GM19239 (cell line): ENCODE results near the gene MRM2.

ENCODE experiments used
- DNase-seq: peaks from one replicate; pipeline ENCODE4 v3.0.0; 2011; ENCODE audit warnings: low spot score; ENCODE audit not compliant: insufficient read length
- FAIRE-seq: peaks from 2 replicates; lab custom pipeline; 2011; peaks lifted over from hg19 to GRCh38; lab: Jason Lieb, UNC

The MRM2 gene

DNA sequence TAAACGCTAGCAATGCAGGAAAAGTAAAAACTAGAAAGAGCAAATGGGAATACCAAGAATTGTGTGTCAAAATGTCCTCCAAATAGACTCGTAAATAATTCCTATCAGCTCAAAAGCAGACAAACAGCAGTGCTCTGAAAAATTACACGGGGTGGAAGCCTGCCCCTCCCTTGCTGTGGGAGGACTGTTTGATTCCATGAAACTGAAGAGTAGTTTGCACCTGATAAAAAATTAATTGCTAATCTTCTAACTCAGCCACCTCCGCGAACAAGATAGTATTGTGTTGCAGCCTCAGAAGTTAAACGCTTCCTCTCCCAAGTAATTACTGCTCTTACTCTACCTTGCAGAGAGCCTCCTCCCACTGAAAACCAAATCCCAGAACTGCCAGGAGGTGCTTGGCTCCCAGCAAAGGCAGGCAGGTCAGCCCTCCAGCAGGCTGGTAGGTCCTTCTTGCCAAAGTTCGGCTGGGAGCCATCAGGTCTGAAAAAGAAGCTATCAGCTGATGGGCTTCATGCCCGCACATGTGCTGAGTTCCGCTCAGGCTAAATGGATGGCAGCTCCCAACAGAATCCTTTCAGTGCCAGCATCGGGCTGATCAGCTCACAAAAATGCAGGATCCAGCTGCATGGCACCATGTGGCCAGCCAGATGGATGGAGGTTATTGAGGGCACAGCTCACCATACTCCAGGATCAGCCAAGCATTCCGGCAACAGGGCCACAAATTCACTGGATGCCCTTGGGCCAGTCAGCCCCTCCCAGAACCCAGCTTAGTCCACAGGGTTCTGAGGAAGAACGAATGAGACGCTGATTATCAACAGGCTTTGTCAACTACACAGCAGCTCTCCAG, 46.4 kb downstream of the MRM2 start:
- DNase-seq (no peak), FAIRE-seq (no peak)

- DNase-seq (no peak), FAIRE-seq (no peak)
These were observed 48.3 kb downstream of the MRM2 start for GRCh38 chr7:2193575-2194305.

DNA sequence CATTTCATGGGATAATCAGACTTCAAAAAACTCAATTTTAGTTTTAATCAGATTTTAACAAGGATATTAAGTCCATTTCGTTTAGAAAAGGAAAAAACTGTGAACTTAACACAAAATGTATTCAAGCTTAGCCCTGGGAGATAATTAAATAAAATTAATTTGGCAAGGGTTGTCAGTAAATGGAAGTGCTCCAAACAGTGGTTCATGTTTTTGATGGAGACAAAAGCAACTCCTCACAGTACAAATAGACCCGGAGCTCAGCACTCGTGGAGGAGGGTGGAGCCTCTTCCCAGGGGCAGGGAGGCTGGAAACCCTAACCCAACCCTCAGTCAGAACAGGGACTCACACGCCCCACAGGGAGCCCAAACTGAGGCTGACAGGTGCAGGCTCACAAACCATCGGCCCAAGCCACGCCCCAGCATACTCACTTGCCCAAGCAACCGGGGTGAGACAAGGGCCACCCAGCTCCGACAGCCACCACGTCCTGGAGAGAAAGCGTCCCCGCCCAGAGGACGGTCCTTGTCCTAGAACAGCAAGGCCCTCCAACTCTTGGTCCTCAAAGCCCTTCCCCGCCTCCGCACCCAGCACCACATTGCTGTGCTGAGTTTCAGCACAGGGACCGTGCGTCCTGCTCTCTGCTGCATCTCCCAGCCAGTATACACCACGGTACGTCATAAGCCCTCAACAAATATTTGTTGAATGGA, 49.0 kb downstream of the MRM2 start:
- no peak for DNase-seq
- no peak for FAIRE-seq

- DNase-seq: no peak
These were observed 51.0 kb downstream of the MRM2 start for GRCh38 chr7:2191016-2191415.

GRCh38 chr7:2190531-2190930, 51.5 kb downstream of the MRM2 start:
- no peak for FAIRE-seq
- no peak for DNase-seq

More at GRCh38 chr7:2191016-2191415, 51.0 kb downstream of the MRM2 start:
- FAIRE-seq: no peak

DNA sequence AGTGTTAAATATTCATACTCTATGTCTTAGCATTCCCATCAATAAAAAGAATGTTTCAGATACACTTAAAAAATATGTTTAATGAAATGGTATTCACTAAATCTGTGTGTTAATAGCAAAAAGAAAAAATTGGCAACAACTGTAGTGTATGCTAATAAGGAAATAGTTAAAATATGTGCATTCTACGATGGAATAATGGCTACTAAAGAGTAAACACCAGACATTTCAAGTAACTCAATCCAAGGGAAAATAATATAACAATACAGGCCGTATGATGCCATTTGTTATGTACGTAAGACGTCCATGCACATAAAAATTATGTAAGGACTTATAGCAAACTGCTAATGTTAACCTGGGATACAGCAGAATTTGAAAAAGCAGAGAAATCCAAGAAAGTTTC, 55.8 kb downstream of the MRM2 start:
- DNase-seq (no peak), FAIRE-seq (no peak)

DNA sequence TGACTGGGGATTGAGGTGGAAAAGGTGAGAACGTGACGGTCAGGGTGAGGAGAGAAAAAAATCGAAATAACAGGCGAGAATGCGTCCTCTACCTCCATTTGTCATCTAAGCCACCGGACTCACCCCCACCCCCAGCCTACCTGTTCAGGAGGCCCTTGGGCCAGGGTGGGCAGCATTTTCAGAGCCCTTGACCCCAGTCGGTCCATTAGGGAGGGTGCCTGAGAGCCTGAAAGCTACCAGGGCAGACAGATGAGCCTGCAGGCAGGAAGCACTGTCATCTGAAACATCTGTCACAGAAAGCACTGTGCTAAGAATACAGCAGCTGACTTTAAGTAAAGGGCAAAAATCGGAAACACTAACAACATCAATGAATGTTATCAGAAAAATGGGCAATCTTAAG, 56.3 kb downstream of the MRM2 start:
- FAIRE-seq (no peak), DNase-seq (no peak)
